Ovary (tissue), 3 donors: ENCODE measurements around the gene PXT1.

Experiments
- CTCF ChIP-seq, 3 donors: fragments of 450-650 bp in 2 of 3; fragments of 200-600 bp in 1 of 3; IDR thresholded peaks; one replicate each; pipeline versions ENCODE4 v1.5.1 to v1.8.0; 2016 to 2022; ENCODE audit warnings: antibody characterized with exemption in 3 of 3, mild to moderate bottlenecking in 1 of 3
- POLR2A ChIP-seq: fragments of 450-650 bp; IDR thresholded peaks from one replicate; pipeline ENCODE4 v1.6.1; 2017; ENCODE audit warnings: antibody characterized with exemption, mild to moderate bottlenecking, moderate library complexity
- donor health status: DM: no; HTN: no; CAD: no.

GRCh38 chr6:36383606-36384005, 59.0 kb downstream of the PXT1 start:
- TF ChIP-seq POLR2A (no peak), CTCF (IDR thresholded peaks at IDR 0.05) (no peak)
